ENCODE results near the gene ANXA6.

The ANXA6 gene

DNA sequence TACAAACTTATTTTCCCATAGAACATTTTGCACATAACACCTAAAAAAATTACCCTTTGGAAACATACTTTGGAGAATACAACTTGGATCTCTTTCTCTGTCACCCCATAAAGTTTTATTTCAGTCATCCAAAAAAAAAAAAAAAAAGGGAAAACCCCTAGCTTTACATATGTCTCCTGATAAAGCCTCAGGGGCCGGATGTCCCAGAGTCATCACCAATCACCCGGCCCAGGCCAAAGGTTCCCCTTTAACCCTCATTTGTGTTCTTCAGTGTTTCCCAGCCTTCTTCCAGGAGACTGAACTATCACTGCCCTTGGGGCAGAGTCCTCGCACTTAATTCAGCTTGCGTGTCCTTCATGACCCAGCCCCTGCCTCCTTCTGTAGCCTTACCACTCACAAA, 28.8 kb downstream of the ANXA6 start:
- no peak for DNase-seq (ENCODE audit: low spot score)

DNA sequence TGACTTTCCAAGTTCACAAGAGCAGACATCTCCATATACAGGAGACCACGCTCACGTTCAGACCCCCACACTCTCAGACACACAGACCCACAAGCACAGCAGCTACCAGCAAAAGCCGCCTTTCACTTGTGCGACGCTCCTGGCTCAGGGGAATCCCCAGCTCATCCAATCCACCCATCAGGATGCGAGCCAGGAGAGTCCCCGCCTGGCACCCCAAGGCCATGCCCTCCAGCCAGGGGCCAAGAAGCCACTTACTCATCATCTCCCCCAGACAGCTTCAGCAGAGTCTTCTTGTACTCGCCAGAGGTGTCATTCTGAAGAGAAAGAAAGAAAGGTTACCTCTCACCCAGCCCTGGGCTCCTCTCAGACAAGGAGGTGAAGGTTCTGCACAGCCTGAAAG, 29.7 kb downstream of the ANXA6 start:
- DNase-seq (ENCODE audit: low spot score) = no peak

GRCh38 chr5:151126199-151126645, 31.4 kb downstream of the ANXA6 start:
- DNase-seq (ENCODE audit: low spot score) = peak; percentile 66

- DNase-seq (ENCODE audit: low spot score) = no peak
These were observed 32.2 kb downstream of the ANXA6 start for GRCh38 chr5:151125421-151125820.

- no peak for DNase-seq (ENCODE audit: low spot score)
These were observed 33.5 kb downstream of the ANXA6 start for GRCh38 chr5:151123897-151124751.

DNA sequence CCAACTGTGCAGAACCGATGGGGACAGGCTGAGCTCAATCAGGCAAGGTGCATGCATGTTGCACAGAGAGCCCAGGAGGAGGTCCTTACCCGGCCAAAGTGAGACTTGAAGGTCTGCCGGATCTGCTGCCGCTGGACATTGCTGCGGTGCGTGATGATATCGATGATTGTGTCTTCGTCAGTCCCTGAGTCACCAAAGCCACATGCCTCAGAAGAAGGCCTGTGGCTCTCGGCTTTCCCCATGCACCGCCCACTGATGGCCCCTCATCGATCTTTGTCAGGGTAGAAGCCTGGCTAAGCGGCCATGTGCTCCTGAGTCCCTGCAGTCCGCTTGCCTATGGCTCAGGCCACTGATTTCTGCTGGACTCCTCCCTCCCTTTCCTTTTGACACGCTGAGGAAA, 34.8 kb downstream of the ANXA6 start:
- no peak for DNase-seq (ENCODE audit: low spot score)

- no peak for DNase-seq (ENCODE audit: low spot score)
These were observed 35.9 kb downstream of the ANXA6 start for GRCh38 chr5:151121665-151122064.

GRCh38 chr5:151121095-151121494, 36.5 kb downstream of the ANXA6 start:
- DNase-seq (ENCODE audit: low spot score) = no peak

DNA sequence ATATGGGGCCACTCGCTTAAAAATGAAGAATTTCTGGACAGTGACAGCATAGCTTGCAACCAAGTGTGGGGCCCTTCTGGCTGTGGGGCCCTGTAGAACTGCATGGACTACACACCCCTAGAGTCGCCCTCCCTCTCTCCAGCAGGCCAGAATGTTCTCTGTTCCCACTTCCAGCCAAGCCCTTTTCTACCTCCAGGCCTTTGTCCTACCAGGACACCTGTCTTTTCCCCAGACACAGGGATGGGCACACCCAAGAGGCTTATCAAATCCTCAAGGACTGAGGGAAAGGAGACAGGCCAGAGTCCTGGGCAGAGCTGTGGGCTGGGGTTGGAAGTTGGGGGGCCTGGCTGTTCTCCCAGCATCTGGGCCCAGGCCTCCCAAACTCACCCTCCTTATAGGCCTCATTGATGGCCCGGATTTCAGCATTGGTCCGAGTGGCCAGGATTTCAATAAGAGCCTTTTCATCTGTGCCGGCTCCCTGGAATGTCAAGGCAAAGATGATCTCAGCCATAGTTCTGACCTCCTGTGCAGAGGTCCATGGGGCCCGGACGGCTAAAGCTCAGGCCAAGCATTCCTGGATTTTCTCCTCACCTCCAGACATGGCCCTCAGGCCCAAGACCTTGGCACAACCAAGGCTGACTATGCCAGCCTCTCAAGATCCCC, 38.5 kb downstream of the ANXA6 start:
- DNase-seq (ENCODE audit: low spot score) = no peak

GRCh38 chr5:151115272-151115905, 42.2 kb downstream of the ANXA6 start:
- peak; percentile 69 for DNase-seq (ENCODE audit: low spot score)

GRCh38 chr5:151113651-151114050, 43.9 kb downstream of the ANXA6 start:
- DNase-seq (ENCODE audit: low spot score) = no peak

- DNase-seq (ENCODE audit: low spot score) = no peak
These were observed 46.6 kb downstream of the ANXA6 start for GRCh38 chr5:151110992-151111391.

DNA sequence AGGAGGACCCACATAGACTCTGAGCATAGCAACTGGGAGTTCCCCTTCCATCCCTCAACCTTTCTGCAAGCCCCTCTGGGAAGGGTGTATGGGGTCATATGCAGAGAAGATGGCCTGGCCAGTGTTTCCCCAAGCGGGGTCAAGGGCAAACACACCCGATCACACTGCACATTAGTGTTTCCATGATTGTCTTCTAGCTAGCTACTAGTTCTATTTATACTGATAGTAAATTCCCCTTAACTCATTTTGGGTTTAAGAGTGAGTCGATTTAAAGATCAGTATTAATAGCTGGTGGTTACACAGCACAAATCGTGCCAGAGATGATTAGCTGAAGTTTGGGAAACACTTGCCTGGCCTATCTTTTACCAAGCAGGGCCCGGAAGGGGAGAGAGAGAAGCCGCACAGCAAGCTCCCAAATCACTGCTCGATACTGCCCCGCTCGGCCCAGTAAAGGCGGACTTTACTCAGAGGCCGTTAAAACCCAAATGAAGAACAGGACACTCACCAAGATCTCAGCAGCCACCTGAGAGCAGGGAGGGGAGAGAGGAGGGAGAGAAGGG, 47.4 kb downstream of the ANXA6 start:
- DNase-seq (ENCODE audit: low spot score) = no peak

GRCh38 chr5:151108566-151108965, 49.0 kb downstream of the ANXA6 start:
- no peak for DNase-seq (ENCODE audit: low spot score)

- DNase-seq (ENCODE audit: low spot score) = no peak
These were observed 49.6 kb downstream of the ANXA6 start for GRCh38 chr5:151107738-151108520.

DNA sequence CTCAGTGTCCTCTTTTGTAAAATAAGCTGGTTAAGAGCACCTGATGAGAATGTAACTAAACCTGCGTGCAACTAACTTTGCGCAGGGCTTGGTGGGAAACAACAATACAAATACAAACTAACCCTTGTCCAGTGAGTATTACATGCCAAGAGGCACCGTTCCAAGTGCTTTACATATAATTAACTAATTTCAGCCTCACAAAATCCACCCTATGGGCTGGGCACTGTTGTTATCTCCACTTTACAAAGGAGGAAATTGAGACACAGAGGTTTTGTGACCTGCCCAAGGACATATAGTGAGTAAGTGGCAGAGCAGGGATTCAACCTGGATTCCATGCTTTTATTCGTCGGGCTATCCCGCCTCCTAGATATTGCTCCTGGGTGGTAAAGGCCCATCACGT, 50.5 kb downstream of the ANXA6 start:
- no peak for DNase-seq (ENCODE audit: low spot score)

DNA sequence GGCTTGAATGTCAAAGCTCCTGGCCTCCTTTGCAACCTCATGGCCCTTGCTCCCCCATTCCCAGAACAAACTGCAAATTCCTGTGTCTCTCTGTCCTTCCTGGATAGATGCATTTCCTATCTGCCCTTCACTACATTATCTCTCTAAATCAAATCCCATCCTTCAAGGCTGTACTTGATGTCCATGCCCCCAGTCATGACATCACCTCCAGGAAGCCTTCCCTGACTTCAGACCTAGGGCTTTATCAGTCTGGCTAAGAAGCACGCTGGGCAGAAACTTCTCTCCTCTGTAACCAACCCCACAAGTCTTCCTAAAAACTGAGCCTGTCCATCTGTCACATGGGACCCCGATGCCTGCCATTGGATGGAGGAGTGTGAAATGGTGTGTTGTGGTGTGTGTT, 51.1 kb downstream of the ANXA6 start:
- DNase-seq (ENCODE audit: low spot score) = no peak

DNA sequence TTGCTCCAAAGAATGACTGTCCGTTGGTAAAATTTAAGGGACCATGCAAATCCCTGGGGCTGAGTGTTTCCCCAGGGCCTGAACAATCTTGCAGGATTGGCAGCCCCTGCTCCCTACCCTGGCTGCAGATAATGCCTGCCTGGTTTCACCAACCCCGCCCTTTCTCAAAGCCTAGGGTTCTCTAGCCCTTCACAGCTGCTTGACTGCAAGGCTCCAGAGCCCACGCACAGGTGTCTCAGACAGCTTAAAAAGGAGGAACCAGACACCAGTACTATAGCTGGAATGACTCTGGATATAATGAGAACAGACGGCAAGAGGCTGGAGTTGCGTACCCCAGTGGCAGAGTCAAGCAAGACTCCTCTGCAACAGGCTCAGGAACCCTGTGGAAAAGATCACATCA, 51.5 kb downstream of the ANXA6 start:
- DNase-seq (ENCODE audit: low spot score) = no peak

DNA sequence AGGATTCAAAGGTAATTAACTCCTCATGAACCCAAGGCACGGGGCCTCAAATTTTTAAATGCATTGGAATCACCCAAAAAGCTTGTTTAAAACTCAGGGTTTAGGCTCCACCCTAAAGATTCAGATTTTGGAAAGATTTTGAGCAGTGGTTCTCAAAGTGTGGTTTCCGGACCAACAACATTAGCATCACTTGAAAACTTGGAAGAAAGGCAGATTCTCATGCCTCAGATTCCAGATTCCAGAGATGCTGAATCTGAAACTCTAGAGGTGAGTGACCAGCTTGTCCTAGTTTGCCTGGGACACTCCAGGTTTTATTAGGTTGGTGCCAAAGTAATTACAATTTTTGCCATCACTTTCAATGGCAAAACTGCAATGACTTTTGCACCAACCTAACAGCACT, 52.0 kb downstream of the ANXA6 start:
- no peak for DNase-seq (ENCODE audit: low spot score)

GRCh38 chr5:151104795-151105194, 52.8 kb downstream of the ANXA6 start:
- no peak for DNase-seq (ENCODE audit: low spot score)

DNA sequence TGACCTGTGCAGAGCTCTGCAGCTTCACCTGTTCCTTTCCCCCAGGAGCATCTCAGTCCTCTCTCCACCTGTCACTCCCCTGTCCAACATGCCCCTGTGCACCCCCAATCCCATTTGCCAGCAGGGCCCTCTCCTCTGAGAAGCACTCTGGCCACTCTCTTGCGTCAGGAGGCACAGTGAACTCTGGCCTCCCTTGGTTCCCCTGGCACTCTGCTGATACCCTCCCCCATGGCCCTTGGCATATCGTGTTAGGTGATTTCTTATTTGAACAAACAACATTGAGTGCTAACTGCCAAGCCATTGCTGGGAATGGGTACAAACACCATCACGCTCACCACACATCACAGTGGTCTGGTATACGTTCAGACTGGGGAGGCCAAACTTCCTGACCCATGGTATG, 55.8 kb downstream of the ANXA6 start:
- DNase-seq (ENCODE audit: low spot score) = no peak

DNA sequence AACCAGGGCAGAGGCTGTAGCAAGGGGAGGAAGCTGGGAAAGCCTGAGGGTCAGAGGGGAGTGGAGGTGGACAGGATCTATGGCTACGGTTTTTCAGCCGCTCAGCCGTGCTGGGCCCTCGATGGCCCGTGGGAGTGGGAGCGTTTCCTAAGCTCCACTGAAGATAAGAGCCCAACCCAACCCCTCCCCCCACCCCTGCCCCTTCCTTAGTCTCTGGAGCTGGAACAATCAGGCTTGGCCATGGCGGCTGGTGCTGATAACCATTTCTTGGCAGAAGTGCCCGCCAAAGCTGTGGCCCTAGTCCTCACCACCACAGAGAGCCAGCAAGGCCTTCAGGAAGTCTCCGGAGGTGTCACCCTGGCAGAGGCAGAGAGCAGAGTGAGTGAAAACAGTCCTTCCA, 56.4 kb downstream of the ANXA6 start:
- DNase-seq (ENCODE audit: low spot score) = no peak

All from CD4-positive, alpha-beta T cell treated with Interleukin-6 at 100 ng/mL for 8 hours (primary cell).